PC-9 (cell line): Measurements from ENCODE around the gene MYRIP. TPM values are rescaled to one million over a fixed set of nuclear protein-coding genes. Genes with fewer than 3 reads are reported as not detected.

Experiments used
- BruUV-seq: library from RNA; stranded (reverse); fragments of 400-500 nt; replicated peaks from 2 replicates; lab custom pipeline; 2021; lab: Mats Ljungman, UMichigan
- CTCF ChIA-PET: fragments of 300-600 bp; sonication (Branson Sonifier 250); formaldehyde crosslinking; loops from one replicate; lab custom pipeline; 2022; ENCODE audit warnings: antibody characterized with exemption; lab: Charles Lee
- POLR2A ChIA-PET: fragments of 300-600 bp; sonication (Branson Sonifier 250); formaldehyde crosslinking; loops from one replicate; lab custom pipeline; 2022; ENCODE audit warnings: antibody characterized with exemption; ENCODE audit not compliant: unreplicated experiment; lab: Charles Lee
- DNase-seq, 2 experiments: peaks; one replicate each; pipeline versions ENCODE4 v3.0.0 to v3.0.0-alpha.2; 2015 to 2022; ENCODE audit warnings: mixed read lengths in 1 of 2
- H2AFZ ChIP-seq: fragments of 200-600 bp; sonication (generic); 2 replicates; pipeline ENCODE4 v1.8.1; 2017; ENCODE audit warnings: antibody characterized with exemption
- H3F3A ChIP-seq: fragments of 200-600 bp; sonication (generic); 2 replicates; pipeline ENCODE4 v1.8.1; 2017; ENCODE audit warnings: antibody characterized with exemption, mild to moderate bottlenecking, low read depth; ENCODE audit not compliant: insufficient read depth
- H3K27ac ChIP-seq: fragments of 200-600 bp; sonication (generic); 2 replicates; pipeline ENCODE4 v1.6.1; 2016; ENCODE audit warnings: mixed run types
- H3K27me3 ChIP-seq: fragments of 200-600 bp; sonication (generic); 2 replicates; pipeline ENCODE4 v1.6.1; 2016; ENCODE audit warnings: low read depth, mixed run types; ENCODE audit not compliant: insufficient read depth
- H3K36me3 ChIP-seq: fragments of 200-600 bp; sonication (generic); 2 replicates; pipeline ENCODE4 v1.6.1; 2016; ENCODE audit warnings: low read depth, mixed run types
- H3K4me1 ChIP-seq: fragments of 200-600 bp; sonication (generic); replicated peaks from 2 replicates; pipeline ENCODE4 v1.6.1; 2016; ENCODE audit warnings: mixed run types; ENCODE audit not compliant: insufficient read depth
- H3K4me2 ChIP-seq: fragments of 200-600 bp; sonication (generic); 2 replicates; pipeline ENCODE4 v1.6.1; 2017; ENCODE audit warnings: mixed run types
- H3K4me3 ChIP-seq: fragments of 200-600 bp; sonication (generic); 2 replicates; pipeline ENCODE4 v1.6.1; 2016; ENCODE audit warnings: mixed run types
- H3K79me2 ChIP-seq: fragments of 200-600 bp; sonication (generic); 2 replicates; pipeline ENCODE4 v1.6.1; 2017; ENCODE audit warnings: low read depth, mixed run types
- H3K9me2 ChIP-seq: fragments of 200-600 bp; sonication (generic); 2 replicates; pipeline ENCODE4 v1.8.1; 2017; ENCODE audit warnings: mild to moderate bottlenecking; ENCODE audit not compliant: insufficient read depth
- H3K9me3 ChIP-seq: fragments of 200-600 bp; sonication (generic); 2 replicates; pipeline ENCODE4 v1.8.1; 2016; ENCODE audit warnings: low read depth; ENCODE audit not compliant: insufficient read depth
- H4K20me1 ChIP-seq: fragments of 200-600 bp; sonication (generic); 2 replicates; pipeline ENCODE4 v1.8.1; 2017; ENCODE audit not compliant: insufficient read depth
- CTCF ChIP-seq: fragments of 200-600 bp; sonication (generic); conservative IDR thresholded peaks from 2 replicates; pipeline ENCODE4 v1.6.1; 2017; ENCODE audit warnings: mixed run types, antibody characterized with exemption, mild to moderate bottlenecking, moderate library complexity
- EZH2 ChIP-seq: fragments of 200-600 bp; sonication (generic); IDR thresholded peaks from 2 replicates; pipeline ENCODE4 v1.8.0; 2017; ENCODE audit warnings: antibody characterized with exemption, low read depth
- intact Hi-C: fragments of 100-400 bp; cut with micrococcal nuclease; formaldehyde crosslinking; loops from one replicate; pipeline ENCODE4 v1.10.0; 2022; ENCODE audit not compliant: unreplicated experiment
- total RNA-seq: library from RNA; stranded (reverse); gene quantifications from 2 replicates; pipeline ENCODE4 v1.2.3, GENCODE V29; 2021

Gene MYRIP
- total RNA-seq, 1 experiment from 2014 or later = not detected

GRCh38 chr3:40229386-40229785, 420.0 kb downstream of the MYRIP start:
- H2AFZ ChIP-seq = no peak overlapping the region
- DNase-seq = no peak
- no TSS peak for BruUV-seq
- no peaks in the 10 kb centered on the region for H3K36me3 ChIP-seq
- H3K27ac ChIP-seq = no peak overlapping the region
- no peaks in the 10 kb centered on the region for H4K20me1 ChIP-seq
- ChIA-PET POLR2A (no interaction called here), CTCF (no interaction called here)
- H3K27me3 ChIP-seq = peaks cover 23% of the 10 kb centered on the region
- H3K79me2 ChIP-seq = no peaks in the 10 kb centered on the region
- H3K4me3 ChIP-seq = no peak overlapping the region
- no peak for TF ChIP-seq EZH2
- TF ChIP-seq CTCF = no peak
- intact Hi-C loops = no loop called here
- no peaks in the 10 kb centered on the region for H3K4me1 ChIP-seq
- no peaks in the 10 kb centered on the region for H3K9me3 ChIP-seq
- H3F3A ChIP-seq = no peaks in the 10 kb centered on the region
- no peak overlapping the region for H3K4me2 ChIP-seq
- no peaks in the 10 kb centered on the region for H3K9me2 ChIP-seq

GRCh38 chr3:40229963-40230362, 420.6 kb downstream of the MYRIP start:
- TF ChIP-seq CTCF (no peak), EZH2 (no peak)
- no peak overlapping the region for H3K27ac ChIP-seq
- BruUV-seq = no TSS peak
- H3F3A ChIP-seq = no peaks in the 10 kb centered on the region
- H3K9me2 ChIP-seq = no peaks in the 10 kb centered on the region
- H3K27me3 ChIP-seq = peaks cover 20% of the 10 kb centered on the region
- intact Hi-C loops = no loop called here
- no peaks in the 10 kb centered on the region for H3K9me3 ChIP-seq
- no peak overlapping the region for H2AFZ ChIP-seq
- H3K4me3 ChIP-seq = no peak overlapping the region
- no peak for DNase-seq
- no peaks in the 10 kb centered on the region for H3K4me1 ChIP-seq
- H3K36me3 ChIP-seq = no peaks in the 10 kb centered on the region
- no peak overlapping the region for H3K4me2 ChIP-seq
- CTCF ChIA-PET = no interaction called here
- POLR2A ChIA-PET = no interaction called here
- no peaks in the 10 kb centered on the region for H3K79me2 ChIP-seq
- H4K20me1 ChIP-seq = no peaks in the 10 kb centered on the region

GRCh38 chr3:40230382-40230781, 421.0 kb downstream of the MYRIP start:
- Histone ChIP-seq H3K9me3 (no peaks in the 10 kb centered on the region), H2AFZ (no peak overlapping the region), H4K20me1 (no peaks in the 10 kb centered on the region), H3K4me3 (no peak overlapping the region), H3K79me2 (no peaks in the 10 kb centered on the region), H3K27ac (no peak overlapping the region), H3K36me3 (no peaks in the 10 kb centered on the region), H3K4me2 (no peak overlapping the region), H3F3A (no peaks in the 10 kb centered on the region), H3K27me3 (peaks cover 15% of the 10 kb centered on the region), H3K9me2 (no peaks in the 10 kb centered on the region), H3K4me1 (no peaks in the 10 kb centered on the region)
- DNase-seq = no peak
- ChIA-PET CTCF (no interaction called here), POLR2A (no interaction called here)
- intact Hi-C loops = no loop called here
- TF ChIP-seq CTCF = no peak
- no peak for TF ChIP-seq EZH2
- no TSS peak for BruUV-seq
